WERI-Rb-1 (cell line): ENCODE measurements around the gene LRRC17.
"Not testable (repeated sequence)": the region's sequence is repeated elsewhere in the genome, so short reads cannot be mapped to it uniquely, and the experiment has no call there.

ENCODE experiments used
- DNase-seq: peaks from one replicate; pipeline ENCODE4 v3.0.0-alpha.2; 2020
- H3K27ac ChIP-seq: fragments of 250-450 bp; sonication (Bioruptor Pico); 2 replicates; pipeline ENCODE4 v1.5.1; 2020; ENCODE audit warnings: mild to moderate bottlenecking, moderate library complexity
- H3K27me3 ChIP-seq: fragments of 250-450 bp; sonication (Bioruptor Pico); 2 replicates; pipeline ENCODE4 v1.5.1; 2021; ENCODE audit warnings: mild to moderate bottlenecking, low read depth, moderate library complexity; ENCODE audit not compliant: insufficient read depth, severe bottlenecking
- H3K36me3 ChIP-seq: fragments of 250-450 bp; sonication (Bioruptor Pico); 2 replicates; pipeline ENCODE4 v1.5.1; 2020; ENCODE audit warnings: mild to moderate bottlenecking, moderate library complexity
- H3K4me3 ChIP-seq: 2 replicates; pipeline ENCODE4 v1.5.1; 2011; ENCODE audit warnings: low read depth, mild to moderate bottlenecking, control low read depth, low read length
- H3K9me3 ChIP-seq: fragments of 250-450 bp; sonication (Bioruptor Pico); 2 replicates; pipeline ENCODE4 v1.5.1; 2021; ENCODE audit warnings: mild to moderate bottlenecking, moderate library complexity; ENCODE audit not compliant: severe bottlenecking
- CTCF ChIP-seq: IDR thresholded peaks from 2 replicates; pipeline ENCODE4 v1.5.1; 2011; ENCODE audit warnings: low read depth, mild to moderate bottlenecking, control low read depth, inconsistent platforms, low read length

LRRC17 gene

DNA sequence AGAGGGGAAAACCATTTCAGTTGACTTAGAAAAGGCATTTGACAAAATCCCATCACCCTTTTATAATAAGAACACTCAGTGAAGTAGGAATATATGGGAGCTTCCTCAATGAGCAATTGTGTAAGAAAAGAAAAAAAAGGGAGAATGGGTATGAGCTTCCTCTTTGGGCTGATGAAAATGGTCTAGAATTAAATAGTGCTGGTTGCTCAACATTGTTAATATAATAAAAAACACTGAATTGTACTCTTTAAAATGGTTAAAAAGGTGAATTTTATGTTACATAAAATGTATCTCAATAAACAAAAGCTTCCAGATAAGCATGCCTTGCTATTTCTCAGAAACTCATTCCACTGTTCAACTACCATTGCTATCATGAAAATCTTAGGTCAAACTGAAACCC lies 40.6 kb downstream of the LRRC17 start:
- H3K36me3 ChIP-seq = no peaks in the 10 kb centered on the region
- TF ChIP-seq CTCF = no peak
- peaks cover 2% of the 10 kb centered on the region for H3K9me3 ChIP-seq
- H3K27me3 ChIP-seq = no peaks in the 10 kb centered on the region
- no peak overlapping the region for H3K27ac ChIP-seq
- no peak for DNase-seq
- no peak overlapping the region for H3K4me3 ChIP-seq

DNA sequence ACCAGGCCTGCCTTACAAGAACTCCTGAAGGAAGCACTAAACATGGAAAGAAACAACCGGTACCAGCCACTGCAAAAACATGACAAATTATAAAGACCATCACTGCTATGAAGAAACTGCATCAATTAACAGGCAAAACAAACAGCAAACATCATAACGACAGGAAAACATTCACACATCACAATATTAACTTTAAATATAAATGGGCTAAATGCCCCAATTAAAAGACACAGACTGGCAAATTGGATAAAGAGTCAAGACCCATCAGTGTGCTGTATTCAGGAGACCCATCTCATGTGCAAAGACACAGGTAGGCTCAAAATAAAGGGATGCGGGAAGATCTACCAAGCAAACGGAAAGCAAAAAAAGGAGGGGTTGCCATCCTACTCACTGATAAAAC lies 41.6 kb downstream of the LRRC17 start:
- not testable (repeated sequence) for H3K4me3 ChIP-seq, H3K27me3 ChIP-seq, H3K36me3 ChIP-seq, DNase-seq, H3K27ac ChIP-seq, H3K9me3 ChIP-seq

DNA sequence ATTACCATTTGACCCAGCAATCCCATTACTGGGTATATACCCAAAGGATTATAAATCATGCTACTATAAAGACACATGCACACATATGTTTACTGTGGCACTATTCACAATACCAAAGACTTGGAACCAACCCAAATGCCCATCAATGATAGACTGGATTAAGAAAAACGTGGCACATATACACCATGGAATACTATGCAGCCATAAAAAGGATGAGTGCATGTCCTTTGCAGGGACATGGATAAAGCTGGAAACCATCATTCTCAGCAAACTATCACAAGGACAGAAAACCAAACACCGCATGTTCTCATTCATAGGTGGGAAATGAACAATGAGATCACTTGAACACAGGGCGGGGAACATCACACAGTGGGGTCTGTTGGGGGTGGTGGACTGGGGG lies 45.2 kb downstream of the LRRC17 start:
- not testable (repeated sequence) for H3K9me3 ChIP-seq, H3K27ac ChIP-seq, H3K4me3 ChIP-seq, H3K36me3 ChIP-seq, H3K27me3 ChIP-seq, DNase-seq

GRCh38 chr7:102961993-102962392 lies 49.2 kb downstream of the LRRC17 start:
- H3K36me3 ChIP-seq, H3K4me3 ChIP-seq, H3K27ac ChIP-seq, H3K27me3 ChIP-seq, DNase-seq, H3K9me3 ChIP-seq: not testable (repeated sequence)

GRCh38 chr7:102966465-102966864 lies 53.7 kb downstream of the LRRC17 start:
- H3K4me3 ChIP-seq = no peak overlapping the region
- H3K9me3 ChIP-seq = no peaks in the 10 kb centered on the region
- H3K36me3 ChIP-seq = no peaks in the 10 kb centered on the region
- no peaks in the 10 kb centered on the region for H3K27me3 ChIP-seq
- TF ChIP-seq CTCF = no peak
- no peak overlapping the region for H3K27ac ChIP-seq
- DNase-seq = no peak

DNA sequence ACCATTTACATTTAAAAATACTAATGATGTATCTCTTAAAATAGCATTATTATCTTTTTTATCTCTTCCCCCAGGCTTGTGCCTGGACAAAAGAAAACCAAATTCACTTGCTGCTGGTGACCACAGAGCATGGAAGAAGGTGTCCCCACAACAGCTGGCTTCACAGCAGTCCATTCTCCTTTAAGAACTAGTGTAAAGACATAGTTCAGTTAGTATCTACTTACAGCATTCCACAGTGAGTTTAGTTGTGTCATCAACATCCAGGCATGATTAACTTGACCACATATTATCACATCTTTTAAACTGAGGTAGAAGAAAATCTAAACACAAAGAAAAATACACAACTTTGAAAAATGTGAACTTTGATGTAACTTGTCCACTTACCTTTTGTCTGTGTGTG lies 55.0 kb downstream of the LRRC17 start:
- no peak overlapping the region for H3K27ac ChIP-seq
- no peaks in the 10 kb centered on the region for H3K9me3 ChIP-seq
- no peaks in the 10 kb centered on the region for H3K27me3 ChIP-seq
- no peak for DNase-seq
- TF ChIP-seq CTCF = no peak
- H3K4me3 ChIP-seq = no peak overlapping the region
- no peaks in the 10 kb centered on the region for H3K36me3 ChIP-seq

DNA sequence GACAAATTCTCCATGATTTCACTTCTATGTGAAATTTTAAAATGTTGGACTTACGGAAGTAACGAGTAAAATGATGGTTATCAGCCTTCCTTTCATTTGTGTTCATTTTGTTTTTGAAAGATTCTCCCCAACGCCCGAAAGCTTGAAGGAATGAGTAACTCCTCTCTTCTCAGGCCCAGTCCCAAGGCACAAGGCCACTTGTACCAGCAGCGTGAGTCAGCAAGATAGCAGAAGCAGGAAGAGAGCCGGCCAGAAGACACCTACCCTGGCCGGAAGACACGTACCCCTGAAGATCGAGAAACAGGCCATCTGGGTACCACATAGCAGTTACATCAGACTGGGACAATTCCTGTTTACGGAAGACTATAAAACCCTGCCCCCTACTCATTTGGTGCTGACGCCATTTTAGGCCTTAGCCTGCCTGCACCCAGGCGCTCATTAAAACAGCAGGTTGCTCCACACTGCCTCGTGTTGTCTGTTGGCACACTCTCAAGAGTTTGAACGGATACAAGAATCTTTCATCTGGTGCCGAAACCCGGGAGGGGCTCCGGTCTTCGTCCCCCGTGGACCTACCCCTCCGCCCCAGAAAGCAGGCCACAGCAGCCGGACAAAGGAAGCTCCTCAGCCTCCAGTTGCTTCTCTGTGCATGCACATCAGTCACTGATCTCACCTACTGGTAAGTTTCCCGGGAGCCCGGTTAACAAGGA lies 60.4 kb downstream of the LRRC17 start:
- TF ChIP-seq CTCF = no peak
- Histone ChIP-seq H3K9me3 (no peaks in the 10 kb centered on the region), H3K27ac (no peak overlapping the region), H3K36me3 (no peaks in the 10 kb centered on the region), H3K4me3 (no peak overlapping the region), H3K27me3 (no peaks in the 10 kb centered on the region)
- DNase-seq = no peak
